Measurements from ENCODE around the gene HHEX. TPM values are rescaled to one million over a fixed set of nuclear protein-coding genes. Genes with fewer than 3 reads are reported as not detected.

Gene HHEX
- total RNA-seq, 4 donors from 2014 or later = 3.2 to 40.4 (median 4.2) TPM

- Histone ChIP-seq H3K27me3 (no peaks in the 10 kb centered on the region), H3K4me3 (peak overlapping the region; percentile 20 to 43 (median 41)), H3K27ac (peak overlapping the region in 2 of 4 donors; percentile 6 to 67), H3K36me3 (no peaks in the 10 kb centered on the region), H3K4me1 (peaks cover 0 to 12% (median 2%) of the 10 kb centered on the region in 4 donors), H3K9me3 (no peaks in the 10 kb centered on the region)
- DNase-seq = peak in 2 of 3 donors; percentile 65 to 72
- TF ChIP-seq POLR2A (IDR thresholded peaks at IDR 0.05) (no peak), CTCF (IDR thresholded peaks at IDR 0.05) (no peak)
Measured at GRCh38 chr10:92699518-92700381, 10.0 kb downstream of the HHEX start.

DNA sequence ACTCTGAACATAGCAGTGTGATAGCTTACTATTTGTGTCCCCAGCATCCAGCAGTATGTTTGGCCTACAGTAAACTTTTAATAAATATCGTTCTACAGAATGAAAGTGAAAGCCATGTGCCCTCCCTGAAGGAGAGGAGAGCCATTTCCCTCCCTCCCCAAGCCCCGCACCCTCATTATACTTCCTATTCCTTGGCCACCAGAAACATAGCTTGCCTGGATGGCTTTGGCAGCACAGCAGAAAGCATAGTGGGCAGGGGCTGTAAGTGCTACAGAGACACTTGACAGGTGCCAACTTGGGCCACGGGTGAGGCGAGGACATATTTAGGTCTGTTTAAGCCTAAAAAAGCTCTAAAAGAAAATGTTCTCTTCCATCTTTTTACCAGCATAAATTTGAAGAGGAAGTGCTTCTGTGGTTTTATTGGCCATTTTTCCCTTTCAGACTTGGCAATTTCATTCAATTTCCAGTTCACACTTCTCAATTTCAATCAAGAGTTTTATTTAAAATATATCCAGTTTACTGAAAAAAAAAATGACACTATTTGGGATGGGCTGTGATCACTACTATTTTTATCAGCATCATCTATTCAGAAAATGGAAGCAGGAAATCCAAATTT is 12.7 kb downstream of the HHEX start:
- Histone ChIP-seq H3K27me3 (no peaks in the 10 kb centered on the region), H3K4me1 (peaks cover 0 to 8% (median 2%) of the 10 kb centered on the region in 4 donors), H3K4me3 (no peak overlapping the region), H3K9me3 (no peaks in the 10 kb centered on the region), H3K36me3 (no peaks in the 10 kb centered on the region), H3K27ac (no peak overlapping the region)
- no peak for DNase-seq
- TF ChIP-seq CTCF (IDR thresholded peaks at IDR 0.05) (no peak), POLR2A (IDR thresholded peaks at IDR 0.05) (no peak)

DNA sequence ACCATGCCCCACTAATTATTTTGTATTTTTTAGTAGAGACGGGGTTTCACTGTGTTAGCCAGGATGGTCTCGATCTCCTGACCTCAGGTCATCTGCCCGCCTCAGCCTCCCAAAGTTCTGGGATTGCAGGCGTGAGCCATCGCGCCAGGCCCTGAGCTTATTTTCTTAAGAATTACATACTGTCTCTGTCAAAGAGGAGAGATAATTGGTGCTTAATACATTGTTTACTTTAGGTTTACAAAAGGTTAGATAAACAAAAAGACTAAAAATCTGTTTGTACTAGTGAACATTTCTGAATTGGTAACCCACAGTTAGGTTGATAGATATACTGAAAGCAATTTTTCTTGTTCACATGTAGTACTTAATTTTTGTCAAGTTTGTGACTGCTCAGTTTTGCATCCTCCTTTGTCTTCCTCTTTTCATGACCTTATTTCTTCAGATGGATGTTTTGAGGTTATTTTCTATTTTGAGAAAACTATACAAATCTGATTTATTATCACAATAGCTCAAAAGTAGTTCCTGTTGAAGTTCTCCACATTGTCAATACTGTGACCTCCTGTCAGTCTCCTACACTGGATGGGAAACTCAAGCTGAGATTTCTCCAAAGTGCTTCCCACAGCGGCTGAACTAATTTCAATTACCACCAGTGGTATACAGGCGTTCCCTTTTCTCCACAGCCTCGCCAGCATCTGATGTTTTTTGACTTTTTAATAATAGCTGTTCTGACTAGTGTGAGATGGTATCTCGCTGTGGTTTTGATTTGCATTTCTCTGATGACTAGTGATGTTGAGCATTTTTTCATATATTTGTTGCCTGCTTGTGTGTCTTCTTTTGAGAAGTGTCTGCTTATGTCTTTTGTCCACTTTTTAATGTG is 22.5 kb downstream of the HHEX start:
- TF ChIP-seq CTCF (IDR thresholded peaks at IDR 0.05) = no peak
- no peak for TF ChIP-seq POLR2A (IDR thresholded peaks at IDR 0.05)
- peak in 2 of 3 donors; percentile 29 to 55 for DNase-seq
- peak overlapping the region in 1 of 4 donors; percentile 64 for H3K27ac ChIP-seq
- H3K9me3 ChIP-seq = no peaks in the 10 kb centered on the region
- H3K36me3 ChIP-seq = no peaks in the 10 kb centered on the region
- H3K27me3 ChIP-seq = no peaks in the 10 kb centered on the region
- no peak overlapping the region for H3K4me3 ChIP-seq
- H3K4me1 ChIP-seq = peaks cover 0 to 4% (median 0%) of the 10 kb centered on the region in 4 donors

- TF ChIP-seq POLR2A (IDR thresholded peaks at IDR 0.05) (no peak), CTCF (IDR thresholded peaks at IDR 0.05) (no peak)
- Histone ChIP-seq H3K4me1 (peaks cover 0 to 4% (median 0%) of the 10 kb centered on the region in 4 donors), H3K36me3 (no peaks in the 10 kb centered on the region), H3K27me3 (no peaks in the 10 kb centered on the region), H3K9me3 (no peaks in the 10 kb centered on the region), H3K4me3 (no peak overlapping the region), H3K27ac (no peak overlapping the region)
- no peak for DNase-seq
Measured at GRCh38 chr10:92714152-92714845, 24.5 kb downstream of the HHEX start.

DNA sequence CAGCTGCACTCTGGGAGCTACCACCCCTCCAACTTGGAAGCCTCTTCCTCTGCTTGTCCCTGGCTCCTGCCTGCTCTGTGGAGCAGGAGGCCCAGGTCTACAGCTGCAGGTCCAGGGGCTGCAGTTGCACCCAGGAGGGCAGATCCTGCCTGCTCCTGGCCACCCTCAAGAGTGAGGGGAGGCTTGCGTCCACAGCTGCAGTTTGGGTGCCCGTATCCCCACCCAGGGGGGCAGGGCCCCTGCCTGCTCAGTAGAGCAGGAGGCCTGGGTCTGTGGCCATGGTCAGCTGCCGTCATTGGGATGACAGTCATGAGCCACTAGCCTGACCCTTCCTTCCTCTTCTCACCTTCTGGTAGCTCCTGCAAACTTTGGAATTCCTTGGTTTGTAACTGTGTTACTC is 25.1 kb downstream of the HHEX start:
- H3K4me1 ChIP-seq = peaks cover 0 to 4% (median 0%) of the 10 kb centered on the region in 4 donors
- no peaks in the 10 kb centered on the region for H3K27me3 ChIP-seq
- H3K36me3 ChIP-seq = no peaks in the 10 kb centered on the region
- no peak overlapping the region for H3K4me3 ChIP-seq
- TF ChIP-seq CTCF (IDR thresholded peaks at IDR 0.05) (no peak), POLR2A (IDR thresholded peaks at IDR 0.05) (no peak)
- H3K27ac ChIP-seq = no peak overlapping the region
- DNase-seq = no peak
- no peaks in the 10 kb centered on the region for H3K9me3 ChIP-seq
